Activated CD8-positive, alpha-beta memory T cell treated with anti-CD3 and anti-CD28 coated beads, Interleukin-2, amount 50 U/mL, for 4 hours (primary cell): ENCODE results near the gene TMEM272.

Source experiments
- DNase-seq: peaks from one replicate; pipeline ENCODE4 v3.0.0-alpha.2; 2020

Gene TMEM272

DNA sequence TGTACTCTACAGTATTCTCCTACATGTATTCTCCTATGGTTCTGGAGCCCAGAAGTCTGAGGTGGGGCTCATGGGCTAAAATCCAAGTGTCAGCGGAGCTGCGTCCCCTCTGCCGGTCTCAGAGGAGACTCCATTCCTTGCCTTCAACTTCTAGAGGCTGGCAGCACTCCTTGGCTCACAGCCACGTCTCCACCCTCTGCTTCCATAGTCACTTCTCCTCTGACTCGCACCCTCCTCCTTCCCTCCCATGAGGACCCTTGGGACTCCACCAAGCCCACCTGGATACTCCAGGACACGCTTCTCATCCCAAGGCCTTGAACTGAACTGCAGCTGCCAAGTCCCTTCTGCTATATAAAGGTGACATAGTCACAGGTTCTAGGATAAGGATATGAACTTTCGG, 68.8 kb downstream of the TMEM272 start:
- no peak for DNase-seq

- no peak for DNase-seq
Observed at GRCh38 chr13:51773515-51773914, 71.5 kb downstream of the TMEM272 start.

GRCh38 chr13:51772781-51773180, 72.2 kb downstream of the TMEM272 start:
- DNase-seq, result no peak

DNA sequence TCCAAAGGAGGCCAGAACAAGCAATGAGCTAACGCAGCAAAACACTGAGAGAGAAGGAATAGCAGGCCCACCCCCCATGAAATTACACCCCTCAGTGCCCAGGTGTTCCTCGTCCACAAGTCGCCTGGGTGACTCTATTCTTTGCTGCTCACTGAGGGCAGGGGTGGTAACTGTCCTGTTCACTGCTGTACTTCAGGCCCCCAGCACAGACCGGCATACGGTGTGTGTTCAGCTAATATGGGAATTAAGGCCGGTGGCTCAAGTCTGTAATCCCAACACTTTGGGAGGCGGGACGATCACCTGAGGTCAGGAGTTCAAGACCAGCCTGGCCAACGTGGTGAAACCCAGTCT, 72.9 kb downstream of the TMEM272 start:
- DNase-seq, result no peak

DNA sequence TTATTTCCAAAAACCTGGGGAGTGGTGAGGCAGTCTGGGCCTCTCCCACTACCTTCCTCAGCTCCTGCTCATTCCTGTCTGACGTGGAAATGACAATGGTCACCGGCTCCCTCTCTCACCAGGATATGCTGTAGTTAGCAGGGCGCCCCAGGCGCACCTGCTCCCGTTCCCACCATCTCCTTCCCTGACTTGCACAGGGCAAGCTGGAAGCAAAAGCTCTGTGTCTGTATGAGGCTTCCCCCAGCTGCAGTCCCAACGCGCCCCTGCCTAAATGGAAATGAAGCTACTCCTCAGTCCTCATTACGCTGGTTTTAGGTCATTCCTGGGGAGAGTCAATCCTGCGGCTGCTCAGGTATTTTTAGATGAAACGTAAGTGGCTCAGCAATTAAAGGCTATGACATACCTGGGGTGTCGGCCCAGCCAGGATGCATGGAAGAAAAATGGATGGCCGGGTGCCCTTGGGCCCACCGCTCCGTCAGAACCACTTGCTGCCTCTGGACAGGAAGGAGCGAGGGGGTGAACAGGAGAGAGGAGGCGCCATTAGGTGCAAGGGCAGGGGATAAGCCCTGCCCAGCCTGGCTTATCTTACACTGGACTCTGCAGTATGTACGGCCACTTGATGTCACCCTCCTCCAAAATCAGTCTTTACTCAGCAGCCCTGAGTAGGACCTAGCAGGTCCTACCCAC, 73.4 kb downstream of the TMEM272 start:
- no peak for DNase-seq

GRCh38 chr13:51770681-51771417, 74.1 kb downstream of the TMEM272 start:
- DNase-seq, result no peak

DNA sequence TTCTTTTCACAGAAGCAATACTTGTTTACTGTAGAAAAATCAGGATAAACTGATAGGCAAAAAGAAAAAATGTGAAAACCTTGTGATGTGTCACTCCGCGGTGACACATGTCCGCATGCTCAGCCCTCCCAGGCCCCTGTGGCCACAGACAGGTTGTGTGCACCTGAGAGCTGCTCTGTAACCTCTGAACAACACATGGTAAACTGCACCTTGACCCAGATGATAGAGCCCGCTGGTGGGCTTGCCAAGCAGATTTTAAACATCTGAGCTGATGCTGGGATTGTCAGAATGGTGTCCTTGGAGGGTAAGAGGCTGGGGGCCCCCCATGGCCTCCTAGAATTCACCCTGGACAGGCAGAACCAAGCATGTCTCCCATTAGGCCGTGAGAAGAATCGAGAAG, 74.8 kb downstream of the TMEM272 start:
- DNase-seq, result no peak

- no peak for DNase-seq
Observed at GRCh38 chr13:51769455-51770127, 75.4 kb downstream of the TMEM272 start.

GRCh38 chr13:51768976-51769375, 76.0 kb downstream of the TMEM272 start:
- no peak for DNase-seq

GRCh38 chr13:51768378-51768921, 76.5 kb downstream of the TMEM272 start:
- DNase-seq, result no peak

DNA sequence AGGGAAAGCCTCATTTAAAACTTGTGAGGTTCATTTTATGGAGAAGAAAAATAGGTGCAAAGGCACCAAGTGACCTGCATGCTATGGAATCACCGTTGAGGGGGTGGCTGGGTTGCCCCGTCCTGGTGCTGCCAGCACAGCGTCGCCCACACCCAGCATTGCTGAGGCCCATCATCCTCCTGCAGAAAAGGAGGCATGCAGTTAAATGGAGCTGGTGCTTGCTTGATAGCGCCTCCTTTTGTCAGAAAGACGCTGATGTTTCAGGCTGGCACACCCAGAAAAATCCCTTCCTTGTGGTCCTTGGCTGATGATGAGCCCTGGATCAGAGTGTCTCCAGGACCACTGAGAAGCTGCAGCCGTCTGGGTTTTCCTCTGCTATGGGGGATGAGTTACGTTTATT, 77.9 kb downstream of the TMEM272 start:
- DNase-seq, result no peak

- no peak for DNase-seq
Observed at GRCh38 chr13:51765142-51765515, 79.8 kb downstream of the TMEM272 start.

DNA sequence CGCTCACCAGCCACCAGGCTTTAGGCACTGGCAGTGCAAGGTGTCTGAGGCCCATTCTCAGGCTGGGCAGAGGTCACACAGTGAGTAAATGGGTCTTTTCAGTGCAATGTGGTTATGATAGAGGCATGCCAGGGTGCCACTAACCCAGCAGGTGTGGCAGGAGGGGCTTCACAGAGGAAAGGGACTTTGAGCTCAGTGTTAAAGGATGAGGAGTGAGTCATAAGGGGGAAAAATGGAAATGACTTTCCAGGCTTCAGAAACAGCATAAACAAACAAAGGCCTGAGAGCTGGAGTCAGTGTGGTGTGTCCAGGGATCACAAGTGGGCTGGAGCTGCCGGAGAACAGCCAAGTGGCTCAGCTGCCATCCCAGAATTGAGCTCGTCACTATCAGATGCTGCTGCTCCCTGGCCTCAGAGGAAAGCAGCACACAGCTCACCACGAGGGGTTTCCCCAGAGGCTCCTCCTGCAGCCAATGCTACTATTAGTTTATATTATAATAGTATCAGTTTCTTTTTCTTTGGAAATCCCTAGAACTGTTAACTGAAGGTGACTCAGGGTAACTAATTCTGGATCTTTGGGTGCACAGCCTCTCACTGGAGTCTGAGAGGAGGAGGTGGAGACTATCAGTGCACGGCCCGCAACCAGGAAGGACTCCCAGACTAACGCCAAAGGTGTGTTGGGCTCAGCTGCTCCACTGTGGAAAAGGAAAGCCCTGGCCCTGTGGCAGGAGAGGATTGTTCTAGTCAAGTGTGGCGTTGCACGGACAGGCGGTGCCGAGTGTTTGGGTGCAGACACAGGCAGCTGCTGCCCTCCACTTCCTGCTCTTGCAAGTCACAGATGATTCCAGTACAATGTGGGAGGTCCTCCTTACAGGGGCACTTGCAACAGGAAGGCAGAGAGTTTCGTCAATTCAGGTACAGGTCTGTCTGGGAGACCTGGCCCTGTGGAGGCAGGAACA, 80.5 kb downstream of the TMEM272 start:
- peak; percentile 53 for DNase-seq

DNA sequence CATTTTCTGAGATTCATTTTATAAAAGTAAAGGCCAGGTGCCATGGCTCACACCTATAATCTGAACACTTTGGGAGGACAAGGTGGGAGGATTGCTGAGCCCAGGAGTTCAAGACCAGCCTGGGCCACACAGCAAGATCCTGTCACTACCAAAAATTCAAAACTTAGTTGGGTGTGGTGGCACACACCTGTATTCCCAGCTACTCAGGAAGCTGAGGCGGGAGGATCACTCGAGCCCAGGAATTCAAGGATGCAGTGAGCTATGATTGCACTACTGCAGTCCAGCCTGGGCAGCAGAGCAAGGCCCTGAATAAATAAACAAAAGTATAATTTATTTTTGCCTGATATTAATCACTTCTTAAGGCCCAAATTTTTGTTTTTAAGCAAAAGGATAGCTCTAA, 81.5 kb downstream of the TMEM272 start:
- DNase-seq, result no peak
